Hepatocyte (in vitro differentiated cells): ENCODE data around the gene KRT3. TPM values are rescaled to one million over a fixed set of nuclear protein-coding genes. Genes with fewer than 3 reads are reported as not detected.
"Not testable (repeated sequence)": the region's sequence is repeated elsewhere in the genome, so short reads cannot be mapped to it uniquely, and the experiment has no call there.

Experiments used
- DNase-seq: peaks from one replicate; pipeline ENCODE4 v3.0.0-alpha.2; 2016; ENCODE audit warnings: low spot score
- H2AFZ ChIP-seq: fragments of 200-600 bp; sonication (generic); 2 replicates; pipeline ENCODE4 v1.6.0; 2016; ENCODE audit warnings: antibody characterized with exemption, mild to moderate bottlenecking
- H3K27ac ChIP-seq: fragments of 200-600 bp; sonication (generic); 2 replicates; pipeline ENCODE4 v1.5.1; 2016; ENCODE audit warnings: mild to moderate bottlenecking
- H3K27me3 ChIP-seq: fragments of 200-600 bp; sonication (generic); 2 replicates; pipeline ENCODE4 v1.6.1; 2016
- H3K36me3 ChIP-seq: fragments of 200-600 bp; sonication (generic); replicated peaks from 2 replicates; pipeline ENCODE4 v1.5.1; 2016; ENCODE audit warnings: low read depth; ENCODE audit not compliant: insufficient read depth
- H3K4me1 ChIP-seq: fragments of 200-600 bp; sonication (generic); 2 replicates; pipeline ENCODE4 v1.5.1; 2016; ENCODE audit warnings: mild to moderate bottlenecking, moderate library complexity; ENCODE audit not compliant: insufficient read depth
- H3K4me2 ChIP-seq: fragments of 200-600 bp; sonication (generic); 2 replicates; pipeline ENCODE4 v1.6.0; 2016
- H3K4me3 ChIP-seq: fragments of 200-600 bp; sonication (generic); 2 replicates; pipeline ENCODE4 v1.5.1; 2016; ENCODE audit warnings: mild to moderate bottlenecking
- H3K79me2 ChIP-seq: fragments of 200-600 bp; sonication (generic); 2 replicates; pipeline ENCODE4 v1.6.0; 2017; ENCODE audit warnings: mild to moderate bottlenecking
- H3K9me2 ChIP-seq: fragments of 200-600 bp; sonication (generic); replicated peaks from 2 replicates; pipeline ENCODE4 v1.6.0; 2017; ENCODE audit warnings: mild to moderate bottlenecking; ENCODE audit not compliant: insufficient read depth
- H3K9me3 ChIP-seq: fragments of 200-600 bp; sonication (generic); 2 replicates; pipeline ENCODE4 v1.5.1; 2016; ENCODE audit warnings: low read depth, mild to moderate bottlenecking
- H4K20me1 ChIP-seq: fragments of 200-600 bp; sonication (generic); 2 replicates; pipeline ENCODE4 v1.6.0; 2016; ENCODE audit warnings: mild to moderate bottlenecking; ENCODE audit not compliant: insufficient read depth, poor library complexity, severe bottlenecking
- CTCF ChIP-seq: fragments of 200-600 bp; sonication (generic); IDR thresholded peaks from 2 replicates; pipeline ENCODE4 v1.5.1; 2016; ENCODE audit warnings: antibody characterized with exemption, mild to moderate bottlenecking; ENCODE audit not compliant: poor library complexity
- EZH2 ChIP-seq: fragments of 200-600 bp; sonication (generic); IDR thresholded peaks from 2 replicates; pipeline ENCODE4 v1.6.1; 2016; ENCODE audit warnings: antibody characterized with exemption, mild to moderate bottlenecking, borderline replicate concordance
- EZH2phosphoT487 ChIP-seq: fragments of 200-600 bp; sonication (generic); IDR thresholded peaks from one replicate; pipeline ENCODE4 v1.6.1; 2018; ENCODE audit warnings: antibody characterized with exemption, mild to moderate bottlenecking, low read depth, moderate library complexity; ENCODE audit not compliant: unreplicated experiment, severe bottlenecking
- WGBS: methylation state at CpG from one replicate; pipeline ENCODE4 v1.1.6; 2016; ENCODE audit warnings: low lambda C conversion rate; ENCODE audit errors: missing lambda C conversion rate; 5-methylcytosine and 5-hydroxymethylcytosine counted together
- polyA plus RNA-seq: library from polyadenylated mRNA; unstranded; fragments of >200 nt; fragmentation: Nextera tagmentation; extraction: Ambion mirVana; gene quantifications from 2 replicates; pipeline ENCODE4 v1.2.1, GENCODE V29; 2016
- total RNA-seq: library from RNA; depleted of rRNA; stranded (reverse); fragments of >200 nt; gene quantifications from 2 replicates; pipeline ENCODE4 v1.2.3, GENCODE V29; 2014

KRT3 gene
- total and polyA plus RNA-seq, 2 experiments from 2014 or later, result not detected

GRCh38 chr12:52751795-52752194 is 44.1 kb downstream of the KRT3 start:
- H2AFZ ChIP-seq, result no peak overlapping the region
- TF ChIP-seq EZH2phosphoT487, result no peak
- TF ChIP-seq EZH2, result no peak
- TF ChIP-seq CTCF, result no peak

GRCh38 chr12:52750532-52750931 is 45.4 kb downstream of the KRT3 start:
- H3K4me1 ChIP-seq, H2AFZ ChIP-seq, DNase-seq, H3K9me3 ChIP-seq, H3K4me3 ChIP-seq, H3K27ac ChIP-seq, H3K4me2 ChIP-seq, H3K36me3 ChIP-seq, H3K9me2 ChIP-seq, H3K79me2 ChIP-seq, H4K20me1 ChIP-seq: not testable (repeated sequence)
- WGBS, result 35% methylated on average over 3 of the region's 3 CpGs
- peaks cover 23% of the 10 kb centered on the region for H3K27me3 ChIP-seq

More at GRCh38 chr12:52751795-52752194, 44.1 kb downstream of the KRT3 start:
- Histone ChIP-seq H3K4me3 (no peak overlapping the region), H3K4me1 (no peaks in the 10 kb centered on the region), H3K79me2 (no peaks in the 10 kb centered on the region), H3K27ac (no peak overlapping the region), H3K36me3 (no peaks in the 10 kb centered on the region), H4K20me1 (no peaks in the 10 kb centered on the region), H3K9me2 (no peaks in the 10 kb centered on the region), H3K9me3 (no peaks in the 10 kb centered on the region), H3K4me2 (no peak overlapping the region), H3K27me3 (peaks cover 18% of the 10 kb centered on the region)
- no peak for DNase-seq

GRCh38 chr12:52749827-52750226 is 46.1 kb downstream of the KRT3 start:
- no peaks in the 10 kb centered on the region for H3K4me1 ChIP-seq
- H3K27ac ChIP-seq, result no peak overlapping the region
- peaks cover 27% of the 10 kb centered on the region for H3K27me3 ChIP-seq
- H3K4me2 ChIP-seq, result no peak overlapping the region
- no peak for TF ChIP-seq CTCF
- no peak for TF ChIP-seq EZH2
- TF ChIP-seq EZH2phosphoT487, result no peak
- H3K36me3 ChIP-seq, result no peaks in the 10 kb centered on the region
- H2AFZ ChIP-seq, result no peak overlapping the region
- no peaks in the 10 kb centered on the region for H3K79me2 ChIP-seq
- no peak overlapping the region for H3K4me3 ChIP-seq
- no peaks in the 10 kb centered on the region for H4K20me1 ChIP-seq
- no peak for DNase-seq
- H3K9me3 ChIP-seq, result no peaks in the 10 kb centered on the region
- no peaks in the 10 kb centered on the region for H3K9me2 ChIP-seq
- 79% methylated on average over 3 of the region's 3 CpGs for WGBS

GRCh38 chr12:52748578-52748977 is 47.3 kb downstream of the KRT3 start:
- H3K79me2 ChIP-seq, result no peaks in the 10 kb centered on the region
- H3K27me3 ChIP-seq, result peaks cover 31% of the 10 kb centered on the region
- no peak overlapping the region for H3K4me2 ChIP-seq
- TF ChIP-seq CTCF, result no peak
- TF ChIP-seq EZH2phosphoT487, result no peak
- no peak for TF ChIP-seq EZH2
- no peaks in the 10 kb centered on the region for H4K20me1 ChIP-seq
- no peak overlapping the region for H2AFZ ChIP-seq
- 86% methylated on average over 14 of the region's 14 CpGs for WGBS
- H3K27ac ChIP-seq, result no peak overlapping the region
- no peak for DNase-seq
- no peaks in the 10 kb centered on the region for H3K36me3 ChIP-seq
- H3K9me2 ChIP-seq, result no peaks in the 10 kb centered on the region
- no peaks in the 10 kb centered on the region for H3K9me3 ChIP-seq
- no peaks in the 10 kb centered on the region for H3K4me1 ChIP-seq
- H3K4me3 ChIP-seq, result no peak overlapping the region
